IMR-90 (cell line): ENCODE data around the gene STUM. TPM values are rescaled to one million over a fixed set of nuclear protein-coding genes. Genes with fewer than 3 reads are reported as not detected.

Source experiments
- ATAC-seq: fragments of 200-7000 bp; cut with Tn5 transposase; 2 replicates; pipeline ENCODE4 v1.9.1; 2020; ENCODE audit warnings: low read depth, mild to moderate bottlenecking, moderate library complexity
- BruUV-seq: library from RNA; stranded (reverse); fragments of 400-500 nt; replicated peaks from 2 replicates; lab custom pipeline; 2021; lab: Mats Ljungman, UMichigan
- CTCF ChIA-PET: fragments of 300-600 bp; formaldehyde crosslinking; extraction: SDS; loops from one replicate; lab custom pipeline; 2021; ENCODE audit warnings: antibody characterized with exemption; lab: Yijun Ruan, JAX
- POLR2A ChIA-PET: fragments of 300-600 bp; sonication (Branson Sonifier 250); formaldehyde crosslinking; loops from one replicate; lab custom pipeline; 2022; ENCODE audit warnings: antibody characterized with exemption; ENCODE audit not compliant: unreplicated experiment; lab: Charles Lee
- DNase-seq: peaks from one replicate; pipeline ENCODE4 v3.0.0; 2013
- H2AFZ ChIP-seq: replicated peaks from 2 replicates; pipeline ENCODE3; 2013; ENCODE audit warnings: low read length, mild to moderate bottlenecking; ENCODE audit not compliant: poor library complexity
- H2AK5ac ChIP-seq: 2 replicates; pipeline ENCODE4 v1.6.1; 2013; ENCODE audit warnings: low read depth, low read length, inconsistent platforms
- H2AK9ac ChIP-seq: replicated peaks from 2 replicates; pipeline ENCODE3; 2013; ENCODE audit warnings: mild to moderate bottlenecking, low read depth, low read length, moderate library complexity; ENCODE audit not compliant: poor library complexity
- H2BK120ac ChIP-seq: 2 replicates; pipeline ENCODE4 v1.6.1; 2013; ENCODE audit warnings: low read depth, low read length, inconsistent platforms
- H2BK15ac ChIP-seq: 3 replicates; pipeline ENCODE4 v1.6.1; 2013; ENCODE audit warnings: low read depth, low read length, inconsistent platforms
- H2BK20ac ChIP-seq: 2 replicates; pipeline ENCODE4 v1.6.1; 2013; ENCODE audit warnings: low read depth, mild to moderate bottlenecking, inconsistent platforms, low read length, moderate library complexity
- H2BK5ac ChIP-seq: 2 replicates; pipeline ENCODE4 v1.6.1; 2013; ENCODE audit warnings: mild to moderate bottlenecking, low read depth, low read length, inconsistent platforms; ENCODE audit not compliant: poor library complexity, severe bottlenecking
- H3K14ac ChIP-seq: replicated peaks from 2 replicates; pipeline ENCODE4 v1.6.1; 2013; ENCODE audit warnings: low read depth, low read length, inconsistent platforms
- H3K18ac ChIP-seq: 2 replicates; pipeline ENCODE4 v1.6.1; 2013; ENCODE audit warnings: low read depth, low read length, control low read depth
- H3K23ac ChIP-seq: 2 replicates; pipeline ENCODE4 v1.6.1; 2013; ENCODE audit warnings: low read depth, low read length, inconsistent platforms
- H3K27ac ChIP-seq: 2 replicates; pipeline ENCODE4 v1.5.1; 2013; ENCODE audit warnings: mild to moderate bottlenecking, control low read depth, low read length; ENCODE audit not compliant: insufficient read depth
- H3K27me3 ChIP-seq: 2 replicates; pipeline ENCODE4 v1.6.1; 2013; ENCODE audit warnings: low read length; ENCODE audit not compliant: control insufficient read depth, insufficient read depth
- H3K36me3 ChIP-seq: 2 replicates; pipeline ENCODE4 v1.6.1; 2013; ENCODE audit warnings: low read length, mixed read lengths; ENCODE audit not compliant: control insufficient read depth, insufficient read depth
- H3K4ac ChIP-seq: 2 replicates; pipeline ENCODE4 v1.6.1; 2013; ENCODE audit warnings: low read depth, low read length, inconsistent platforms
- H3K4me1 ChIP-seq: 2 replicates; pipeline ENCODE4 v1.6.1; 2013; ENCODE audit warnings: low read length, mixed read lengths; ENCODE audit not compliant: control insufficient read depth, insufficient read depth
- H3K4me2 ChIP-seq: 2 replicates; pipeline ENCODE4 v1.6.1; 2013; ENCODE audit warnings: low read depth, mild to moderate bottlenecking, control low read depth, low read length, moderate library complexity
- H3K4me3 ChIP-seq: 2 replicates; pipeline ENCODE4 v1.5.1; 2013; ENCODE audit warnings: low read depth, mild to moderate bottlenecking, control low read depth, low read length, moderate library complexity; ENCODE audit not compliant: insufficient read depth
- H3K56ac ChIP-seq: 2 replicates; pipeline ENCODE4 v1.6.1; 2013; ENCODE audit warnings: low read length, inconsistent platforms; ENCODE audit not compliant: insufficient read depth; ENCODE audit errors: extremely low read depth
- H3K79me1 ChIP-seq, 2 experiments: 2 replicates each; pipeline ENCODE4 v1.6.1; 2013; ENCODE audit warnings: low read length in 2 of 2, inconsistent platforms in 1 of 2, low read depth in 1 of 2
- H3K9ac ChIP-seq: 2 replicates; pipeline ENCODE4 v1.6.1; 2013; ENCODE audit warnings: low read depth, low read length, control low read depth
- H3K9me1 ChIP-seq: 2 replicates; pipeline ENCODE4 v1.6.1; 2013; ENCODE audit warnings: low read length, inconsistent platforms; ENCODE audit not compliant: insufficient read depth
- H3K9me3 ChIP-seq: 2 replicates; pipeline ENCODE4 v1.6.1; 2013; ENCODE audit warnings: low read length; ENCODE audit not compliant: control insufficient read depth, insufficient read depth
- H4K20me1 ChIP-seq: 2 replicates; pipeline ENCODE4 v1.6.1; 2013; ENCODE audit warnings: low read length, inconsistent platforms; ENCODE audit not compliant: insufficient read depth
- H4K5ac ChIP-seq: 2 replicates; pipeline ENCODE4 v1.6.1; 2013; ENCODE audit warnings: mild to moderate bottlenecking, low read depth, low read length, control low read depth
- H4K8ac ChIP-seq, 2 experiments: 2 replicates each; pipeline ENCODE4 v1.6.1; 2013; ENCODE audit warnings: low read depth in 2 of 2, low read length in 2 of 2, control low read depth in 1 of 2, inconsistent platforms in 1 of 2
- H4K91ac ChIP-seq: 2 replicates; pipeline ENCODE4 v1.6.1; 2013; ENCODE audit warnings: low read depth, low read length, inconsistent platforms; ENCODE audit not compliant: insufficient read depth
- BHLHE40 ChIP-seq: fragments of 150-350 bp; IDR thresholded peaks from 2 replicates; pipeline ENCODE4 v1.6.1; 2016; ENCODE audit warnings: mild to moderate bottlenecking, low read depth, low read length
- CEBPB ChIP-seq: IDR thresholded peaks from 2 replicates; pipeline ENCODE4 v1.6.1; 2012; ENCODE audit warnings: low read depth, low read length, improper control_type of control experiment
- CHD1 ChIP-seq: IDR thresholded peaks from 2 replicates; pipeline ENCODE4 v1.6.1; 2012; ENCODE audit warnings: low read depth, low read length, improper control_type of control experiment
- FOS ChIP-seq: fragments of 150-350 bp; IDR thresholded peaks from 2 replicates; pipeline ENCODE4 v1.6.1; 2016; ENCODE audit warnings: low read depth, low read length
- MAFK ChIP-seq: IDR thresholded peaks from 2 replicates; pipeline ENCODE4 v1.6.1; 2012; ENCODE audit warnings: low read depth, low read length, improper control_type of control experiment
- MAZ ChIP-seq: IDR thresholded peaks from 2 replicates; pipeline ENCODE4 v1.6.1; 2012; ENCODE audit warnings: low read depth, mild to moderate bottlenecking, low read length, improper control_type of control experiment, moderate library complexity, borderline replicate concordance
- MXI1 ChIP-seq: IDR thresholded peaks from 2 replicates; pipeline ENCODE4 v1.6.1; 2012; ENCODE audit warnings: low read depth, mild to moderate bottlenecking, low read length, moderate library complexity, borderline replicate concordance
- NFE2L2 ChIP-seq: fragments of 150-350 bp; IDR thresholded peaks from 2 replicates; pipeline ENCODE4 v1.6.1; 2016; ENCODE audit warnings: low read depth, mild to moderate bottlenecking, low read length
- POLR2A ChIP-seq: IDR thresholded peaks from 2 replicates; pipeline ENCODE4 v1.6.1; 2012; ENCODE audit warnings: mild to moderate bottlenecking, low read depth, low read length
- RAD21 ChIP-seq: IDR thresholded peaks from 2 replicates; pipeline ENCODE4 v1.6.1; 2012; ENCODE audit warnings: low read length, improper control_type of control experiment
- RCOR1 ChIP-seq: IDR thresholded peaks from 2 replicates; pipeline ENCODE4 v1.6.1; 2012; ENCODE audit warnings: mild to moderate bottlenecking, low read length, improper control_type of control experiment; ENCODE audit not compliant: insufficient replicate concordance
- RFX5 ChIP-seq: IDR thresholded peaks from 2 replicates; pipeline ENCODE4 v1.8.0; 2012; ENCODE audit warnings: low read depth, mild to moderate bottlenecking, low read length, moderate library complexity
- SMC3 ChIP-seq: fragments of 150-350 bp; IDR thresholded peaks from 2 replicates; pipeline ENCODE4 v1.6.1; 2016; ENCODE audit warnings: low read depth, mild to moderate bottlenecking, antibody characterized with exemption, low read length, moderate library complexity
- WGBS, 2 experiments: methylation state at CpG; one replicate each; pipeline versions ENCODE4 v1.1.5 to v1.1.7; 2013; ENCODE audit warnings: missing lambda C conversion rate in 2 of 2; ENCODE audit not compliant: insufficient read length in 1 of 2; ENCODE audit errors: extremely low coverage in 2 of 2; 5-methylcytosine and 5-hydroxymethylcytosine counted together
- dilution Hi-C: fragments of 300-500 bp; cut with HindIII; formaldehyde crosslinking; loops from one replicate; pipeline ENCODE4 v1.14.3; 2018; ENCODE audit warnings: low sequenced_read_pairs; ENCODE audit not compliant: unreplicated experiment
- in situ Hi-C: fragments of 300-500 bp; cut with MboI; formaldehyde crosslinking; loops from 3 replicates; pipeline ENCODE4 v1.14.3; 2019; ENCODE audit warnings: low sequenced_read_pairs, inconsistent platforms, mixed read lengths
- intact Hi-C: fragments of 100-400 bp; cut with micrococcal nuclease; formaldehyde crosslinking; loops from 2 replicates; pipeline ENCODE4 v1.10.0; 2022
- polyA plus RNA-seq, 3 experiments: library from polyadenylated mRNA; depleted of rRNA; stranded (reverse); fragments of >200 nt; gene quantifications; 2 replicates each; pipeline ENCODE4 v1.2.3, GENCODE V29; 2012; ENCODE audit warnings: low replicate concordance in 1 of 3
- total RNA-seq: library from RNA; depleted of rRNA; stranded (reverse); fragments of >200 nt; gene quantifications from 2 replicates; pipeline ENCODE4 v1.2.3, GENCODE V29; 2012
- TF ChIP-seq, protein P1 (sequence below): conservative IDR thresholded peaks from 2 replicates; pipeline ENCODE4 v1.5.1; 2012; ENCODE audit warnings: mild to moderate bottlenecking, low read depth, low read length, improper control_type of control experiment
- TF ChIP-seq, protein P2 (sequence below): fragments of 150-350 bp; IDR thresholded peaks from 2 replicates; pipeline ENCODE4 v1.6.1; 2016; ENCODE audit warnings: low read depth, mild to moderate bottlenecking, low read length, moderate library complexity, borderline replicate concordance
- TF ChIP-seq, protein P3 (sequence below): fragments of 150-350 bp; IDR thresholded peaks from 2 replicates; pipeline ENCODE4 v1.6.1; 2017; ENCODE audit warnings: mild to moderate bottlenecking, antibody characterized with exemption, low read length, low read depth

Gene STUM
- total and polyA plus RNA-seq, 2 of the 4 experiments (the other 2 are of a cell fraction): not detected

DNA sequence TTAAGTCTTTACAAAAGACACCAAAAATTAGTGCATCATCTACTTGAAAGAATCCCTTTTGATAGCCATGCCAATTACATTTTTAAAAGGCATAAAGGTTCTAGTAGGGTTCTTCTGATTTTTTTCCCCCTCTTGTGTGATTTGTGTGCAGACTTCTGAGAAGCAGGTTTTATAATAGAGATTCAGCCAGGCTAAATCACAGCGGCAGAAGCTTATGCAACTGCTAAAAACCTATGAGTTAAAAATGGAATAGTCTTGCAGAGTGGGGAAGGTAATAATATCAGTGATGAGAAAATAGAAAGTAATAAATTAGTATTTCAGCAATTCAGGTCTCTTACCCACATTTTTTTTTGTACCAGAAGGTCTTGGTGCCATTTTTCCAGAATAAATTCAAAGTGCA lies 17.7 kb downstream of the STUM start:
- Histone ChIP-seq H2BK120ac (no peak overlapping the region), H2AK5ac (no peak overlapping the region), H3K4me1 (no peaks in the 10 kb centered on the region; the same call in 1 of the 2 replicates), H3K27ac (no peak overlapping the region), H2BK5ac (no peak overlapping the region), H4K91ac (no peak overlapping the region), H3K23ac (no peak overlapping the region), H3K56ac (no peak overlapping the region), H2BK20ac (no peak overlapping the region), H3K27me3 (peaks cover 17% of the 10 kb centered on the region), H3K4me3 (no peak overlapping the region), H3K18ac (no peak overlapping the region), H2AFZ (no peak overlapping the region), H3K9me3 (no peaks in the 10 kb centered on the region), H2BK15ac (no peak overlapping the region), H3K9ac (no peak overlapping the region), H3K4me2 (no peak overlapping the region), H3K14ac (no peak overlapping the region), H3K79me1 (no peaks in the 10 kb centered on the region), H3K9me1 (no peaks in the 10 kb centered on the region), H4K5ac (no peak overlapping the region), H3K36me3 (no peaks in the 10 kb centered on the region), H2AK9ac (no peak overlapping the region), H4K20me1 (no peaks in the 10 kb centered on the region), H3K4ac (no peak overlapping the region), H4K8ac (no peak overlapping the region)
- ATAC-seq (no peak), DNase-seq (no peak)
- intact Hi-C loops: no loop called here
- ChIA-PET CTCF (no interaction called here), POLR2A (no interaction called here)
- in situ Hi-C loops: no loop called here
- WGBS, 2 experiments: no CpG with 5 or more reads among the region's 1 CpG
- dilution Hi-C loops: no loop called here
- BruUV-seq: no TSS peak
- TF ChIP-seq, protein P1, sequence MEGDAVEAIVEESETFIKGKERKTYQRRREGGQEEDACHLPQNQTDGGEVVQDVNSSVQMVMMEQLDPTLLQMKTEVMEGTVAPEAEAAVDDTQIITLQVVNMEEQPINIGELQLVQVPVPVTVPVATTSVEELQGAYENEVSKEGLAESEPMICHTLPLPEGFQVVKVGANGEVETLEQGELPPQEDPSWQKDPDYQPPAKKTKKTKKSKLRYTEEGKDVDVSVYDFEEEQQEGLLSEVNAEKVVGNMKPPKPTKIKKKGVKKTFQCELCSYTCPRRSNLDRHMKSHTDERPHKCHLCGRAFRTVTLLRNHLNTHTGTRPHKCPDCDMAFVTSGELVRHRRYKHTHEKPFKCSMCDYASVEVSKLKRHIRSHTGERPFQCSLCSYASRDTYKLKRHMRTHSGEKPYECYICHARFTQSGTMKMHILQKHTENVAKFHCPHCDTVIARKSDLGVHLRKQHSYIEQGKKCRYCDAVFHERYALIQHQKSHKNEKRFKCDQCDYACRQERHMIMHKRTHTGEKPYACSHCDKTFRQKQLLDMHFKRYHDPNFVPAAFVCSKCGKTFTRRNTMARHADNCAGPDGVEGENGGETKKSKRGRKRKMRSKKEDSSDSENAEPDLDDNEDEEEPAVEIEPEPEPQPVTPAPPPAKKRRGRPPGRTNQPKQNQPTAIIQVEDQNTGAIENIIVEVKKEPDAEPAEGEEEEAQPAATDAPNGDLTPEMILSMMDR: no peak
- TF ChIP-seq MAZ: no peak
- TF ChIP-seq RCOR1: no peak
- TF ChIP-seq, protein P2, sequence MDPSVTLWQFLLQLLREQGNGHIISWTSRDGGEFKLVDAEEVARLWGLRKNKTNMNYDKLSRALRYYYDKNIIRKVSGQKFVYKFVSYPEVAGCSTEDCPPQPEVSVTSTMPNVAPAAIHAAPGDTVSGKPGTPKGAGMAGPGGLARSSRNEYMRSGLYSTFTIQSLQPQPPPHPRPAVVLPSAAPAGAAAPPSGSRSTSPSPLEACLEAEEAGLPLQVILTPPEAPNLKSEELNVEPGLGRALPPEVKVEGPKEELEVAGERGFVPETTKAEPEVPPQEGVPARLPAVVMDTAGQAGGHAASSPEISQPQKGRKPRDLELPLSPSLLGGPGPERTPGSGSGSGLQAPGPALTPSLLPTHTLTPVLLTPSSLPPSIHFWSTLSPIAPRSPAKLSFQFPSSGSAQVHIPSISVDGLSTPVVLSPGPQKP: no peak
- no peak for TF ChIP-seq MAFK
- TF ChIP-seq CEBPB: no peak
- no peak for TF ChIP-seq BHLHE40
- TF ChIP-seq CHD1: no peak
- TF ChIP-seq, protein P3, sequence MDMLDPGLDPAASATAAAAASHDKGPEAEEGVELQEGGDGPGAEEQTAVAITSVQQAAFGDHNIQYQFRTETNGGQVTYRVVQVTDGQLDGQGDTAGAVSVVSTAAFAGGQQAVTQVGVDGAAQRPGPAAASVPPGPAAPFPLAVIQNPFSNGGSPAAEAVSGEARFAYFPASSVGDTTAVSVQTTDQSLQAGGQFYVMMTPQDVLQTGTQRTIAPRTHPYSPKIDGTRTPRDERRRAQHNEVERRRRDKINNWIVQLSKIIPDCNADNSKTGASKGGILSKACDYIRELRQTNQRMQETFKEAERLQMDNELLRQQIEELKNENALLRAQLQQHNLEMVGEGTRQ: no peak
- TF ChIP-seq NFE2L2: no peak
- TF ChIP-seq FOS: no peak
- TF ChIP-seq RFX5: no peak
- no peak for TF ChIP-seq RAD21
- TF ChIP-seq SMC3: no peak
- no peak for TF ChIP-seq MXI1
- TF ChIP-seq POLR2A: no peak
